Keratinocyte (primary cell): ENCODE measurements around the gene TNNC2. TPM values are rescaled to one million over a fixed set of nuclear protein-coding genes. Genes with fewer than 3 reads are reported as not detected.

Experiments
- DNase-seq: peaks from one replicate; pipeline ENCODE4 v3.0.0-alpha.2; 2011; ENCODE audit warnings: low read depth, missing footprints, low spot score
- FAIRE-seq: peaks from 2 replicates; lab custom pipeline; 2011; peaks lifted over from hg19 to GRCh38; lab: Jason Lieb, UNC
- H2AFZ ChIP-seq: 2 replicates; pipeline ENCODE4 v1.6.0; 2012; ENCODE audit warnings: low read length, control low read depth, inconsistent platforms; ENCODE audit not compliant: control insufficient read depth
- H3K27ac ChIP-seq: 2 replicates; pipeline ENCODE4 v1.5.1; 2011; ENCODE audit warnings: low read length; ENCODE audit not compliant: control insufficient read depth, insufficient read depth
- H3K27me3 ChIP-seq: 3 replicates; pipeline ENCODE4 v1.6.0; 2011; ENCODE audit warnings: low read length; ENCODE audit not compliant: control insufficient read depth, insufficient read depth; ENCODE audit errors: extremely low read depth
- H3K36me3 ChIP-seq, 2 experiments: 2 replicates in 1 of 2; 3 replicates in 1 of 2; pipeline ENCODE4 v1.5.1; 2011; ENCODE audit warnings: low read length in 2 of 2, mild to moderate bottlenecking in 1 of 2; ENCODE audit not compliant: control insufficient read depth in 2 of 2, insufficient read depth in 2 of 2; ENCODE audit errors: extremely low read depth in 1 of 2
- H3K4me1 ChIP-seq: 3 replicates; pipeline ENCODE4 v1.5.1; 2011; ENCODE audit warnings: low read length; ENCODE audit not compliant: control insufficient read depth, insufficient read depth; ENCODE audit errors: extremely low read depth
- H3K4me2 ChIP-seq: 3 replicates; pipeline ENCODE4 v1.6.0; 2011; ENCODE audit warnings: low read depth, low read length; ENCODE audit not compliant: control insufficient read depth, insufficient read depth; ENCODE audit errors: extremely low read depth
- H3K4me3 ChIP-seq, 3 experiments: fragments of 200-600 bp in 1 of 3; sonication (generic) in 1 of 3; 2 replicates in 2 of 3; 3 replicates in 1 of 3; pipeline ENCODE4 v1.5.1; 2011 to 2016; ENCODE audit warnings: low read length in 3 of 3, mild to moderate bottlenecking in 3 of 3, control low read depth in 2 of 3, inconsistent platforms in 1 of 3, low read depth in 1 of 3, mixed read lengths in 1 of 3, mixed run types in 1 of 3, moderate library complexity in 1 of 3; ENCODE audit not compliant: control insufficient read depth in 2 of 3, insufficient read depth in 2 of 3; ENCODE audit errors: extremely low read depth in 1 of 3
- H3K79me2 ChIP-seq: 2 replicates; pipeline ENCODE4 v1.6.0; 2012; ENCODE audit warnings: low read length; ENCODE audit not compliant: control insufficient read depth, insufficient read depth
- H3K9ac ChIP-seq: 3 replicates; pipeline ENCODE4 v1.6.0; 2011; ENCODE audit warnings: low read length; ENCODE audit not compliant: control insufficient read depth, insufficient read depth; ENCODE audit errors: extremely low read depth
- H3K9me1 ChIP-seq: 3 replicates; pipeline ENCODE4 v1.6.0; 2011; ENCODE audit warnings: low read length; ENCODE audit not compliant: control insufficient read depth, insufficient read depth; ENCODE audit errors: extremely low read depth
- H3K9me3 ChIP-seq: 2 replicates; pipeline ENCODE4 v1.5.1; 2012; ENCODE audit warnings: low read depth, low read length; ENCODE audit not compliant: control insufficient read depth
- H4K20me1 ChIP-seq: 3 replicates; pipeline ENCODE4 v1.6.0; 2011; ENCODE audit warnings: low read length; ENCODE audit not compliant: control insufficient read depth, insufficient read depth; ENCODE audit errors: extremely low read depth
- EZH2 ChIP-seq: IDR thresholded peaks from one replicate; pipeline ENCODE4 v1.6.1; 2012; ENCODE audit warnings: inconsistent platforms, mild to moderate bottlenecking, low read length, moderate library complexity
- dilution Hi-C: fragments of 300-500 bp; cut with MboI; formaldehyde crosslinking; loops from one replicate; pipeline ENCODE4 v1.7.0; 2020; ENCODE audit warnings: low sequenced_read_pairs; ENCODE audit not compliant: extremely low pct_ligation_motif_present
- polyA plus RNA-seq, 5 experiments: library from polyadenylated mRNA; depleted of rRNA in 3 of 5; stranded (reverse) in 3 of 5; stranded (forward) in 1 of 5; unstranded in 1 of 5; fragments of >200 nt; gene quantifications; 1 replicate in 1 of 5; 2 replicates in 3 of 5; 3 replicates in 1 of 5; pipeline versions ENCODE4 v1.2.1 to v1.2.3, GENCODE V29; 2011 to 2012; ENCODE audit warnings: missing spikeins in 2 of 5, low read depth in 1 of 5, low replicate concordance in 1 of 5
- TF ChIP-seq, protein P1 (sequence below), 3 experiments: IDR thresholded peaks in 1 of 3; conservative IDR thresholded peaks in 1 of 3; optimal IDR thresholded peaks in 1 of 3; 2 replicates in 2 of 3; 3 replicates in 1 of 3; pipeline versions ENCODE3 to v1.5.1; 2011; ENCODE audit warnings: low read length in 3 of 3, mild to moderate bottlenecking in 3 of 3, moderate library complexity in 2 of 3, control low read depth in 1 of 3, inconsistent platforms in 1 of 3; ENCODE audit not compliant: insufficient read depth in 2 of 3; ENCODE audit errors: extremely low read depth in 1 of 3

TNNC2 gene
- polyA plus RNA-seq, 1 donor (not counting 4 experiments of a cell fraction or from before 2014, with no cell fraction given) = 0.16 TPM

DNA sequence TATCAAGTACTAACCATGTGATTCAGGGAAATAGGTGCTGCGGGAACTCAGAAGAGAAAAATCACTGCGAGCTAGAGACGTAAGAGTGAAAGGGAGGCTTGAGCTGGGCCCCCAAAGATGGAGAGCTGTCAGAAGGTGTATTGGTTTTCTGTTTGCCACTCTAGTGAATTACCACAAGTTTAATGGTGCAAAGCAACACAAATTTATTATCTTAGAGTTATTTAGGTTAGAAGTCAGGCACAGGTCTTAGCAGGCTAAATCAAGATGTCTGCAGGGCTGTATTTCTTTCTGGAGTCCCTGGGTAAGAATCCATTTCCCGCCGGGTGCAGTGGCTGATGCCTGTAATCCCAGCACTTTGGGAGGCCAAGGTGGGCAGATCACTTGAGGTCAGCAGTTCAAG is 32.8 kb upstream of the TNNC2 start:
- no peak for TF ChIP-seq EZH2
- TF ChIP-seq, protein P1, sequence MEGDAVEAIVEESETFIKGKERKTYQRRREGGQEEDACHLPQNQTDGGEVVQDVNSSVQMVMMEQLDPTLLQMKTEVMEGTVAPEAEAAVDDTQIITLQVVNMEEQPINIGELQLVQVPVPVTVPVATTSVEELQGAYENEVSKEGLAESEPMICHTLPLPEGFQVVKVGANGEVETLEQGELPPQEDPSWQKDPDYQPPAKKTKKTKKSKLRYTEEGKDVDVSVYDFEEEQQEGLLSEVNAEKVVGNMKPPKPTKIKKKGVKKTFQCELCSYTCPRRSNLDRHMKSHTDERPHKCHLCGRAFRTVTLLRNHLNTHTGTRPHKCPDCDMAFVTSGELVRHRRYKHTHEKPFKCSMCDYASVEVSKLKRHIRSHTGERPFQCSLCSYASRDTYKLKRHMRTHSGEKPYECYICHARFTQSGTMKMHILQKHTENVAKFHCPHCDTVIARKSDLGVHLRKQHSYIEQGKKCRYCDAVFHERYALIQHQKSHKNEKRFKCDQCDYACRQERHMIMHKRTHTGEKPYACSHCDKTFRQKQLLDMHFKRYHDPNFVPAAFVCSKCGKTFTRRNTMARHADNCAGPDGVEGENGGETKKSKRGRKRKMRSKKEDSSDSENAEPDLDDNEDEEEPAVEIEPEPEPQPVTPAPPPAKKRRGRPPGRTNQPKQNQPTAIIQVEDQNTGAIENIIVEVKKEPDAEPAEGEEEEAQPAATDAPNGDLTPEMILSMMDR (optimal IDR thresholded peaks at IDR 0.05 in 1 of 3, IDR thresholded peaks at IDR 0.05 in 1 of 3, conservative IDR thresholded peaks at IDR 0.05 in 1 of 3; ENCODE audit: extremely low read depth in 1 of 3, insufficient read depth in 2 of 3, low read length in 3 of 3) = no peak
- peaks cover 2% of the 10 kb centered on the region for H3K9me1 ChIP-seq
- DNase-seq = no peak
- no peak overlapping the region for H3K27ac ChIP-seq
- no peaks in the 10 kb centered on the region for H4K20me1 ChIP-seq
- no peaks in the 10 kb centered on the region for H3K36me3 ChIP-seq
- FAIRE-seq = no peak
- H3K79me2 ChIP-seq = peaks cover 17% of the 10 kb centered on the region
- H3K4me1 ChIP-seq = peaks cover 14% of the 10 kb centered on the region
- dilution Hi-C loops = no loop called here
- H3K4me3 ChIP-seq = no peak overlapping the region
- no peaks in the 10 kb centered on the region for H3K9me3 ChIP-seq
- no peaks in the 10 kb centered on the region for H3K27me3 ChIP-seq
- no peak overlapping the region for H2AFZ ChIP-seq
- no peak overlapping the region for H3K9ac ChIP-seq
- H3K4me2 ChIP-seq = no peak overlapping the region

DNA sequence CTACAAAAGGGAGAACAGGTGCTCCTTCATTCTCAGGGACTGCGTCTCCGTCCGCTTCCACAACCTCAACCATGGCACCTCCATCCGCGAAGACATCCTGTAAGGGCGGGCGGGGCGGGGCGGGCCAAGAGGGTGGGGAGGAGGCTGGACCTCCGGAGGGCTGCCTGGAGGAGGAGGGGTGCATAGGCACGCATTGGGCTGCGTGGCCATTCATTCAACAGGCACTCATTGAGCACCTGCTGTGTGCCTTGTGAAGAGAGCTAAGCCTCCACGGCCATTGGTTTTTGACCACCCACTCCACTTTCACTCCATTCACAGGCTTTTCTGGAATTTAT is 30.7 kb upstream of the TNNC2 start:
- no peak for FAIRE-seq
- no peak for TF ChIP-seq EZH2
- TF ChIP-seq, protein P1 (optimal IDR thresholded peaks at IDR 0.05 in 1 of 3, IDR thresholded peaks at IDR 0.05 in 1 of 3, conservative IDR thresholded peaks at IDR 0.05 in 1 of 3; ENCODE audit: extremely low read depth in 1 of 3, insufficient read depth in 2 of 3, low read length in 3 of 3) = no peak
- Histone ChIP-seq H3K9ac (peak overlapping the region; percentile 82), H3K79me2 (peaks cover 18% of the 10 kb centered on the region), H3K4me2 (peak overlapping the region; percentile 99), H3K27me3 (no peaks in the 10 kb centered on the region), H3K9me3 (no peaks in the 10 kb centered on the region), H3K27ac (peak overlapping the region; percentile 43), H3K9me1 (no peaks in the 10 kb centered on the region), H3K4me1 (peaks cover 14% of the 10 kb centered on the region), H3K36me3 (no peaks in the 10 kb centered on the region), H4K20me1 (no peaks in the 10 kb centered on the region), H2AFZ (peak overlapping the region; percentile 87), H3K4me3 (peak overlapping the region; percentile 77 to 98 (median 93))
- no peak for DNase-seq
- dilution Hi-C loops = no loop called here
